GM12873 (cell line): ENCODE data around the gene AGPAT3.

Experiments used
- TF ChIP-seq, protein P1 (sequence below): IDR thresholded peaks from 2 replicates; pipeline ENCODE4 v1.5.1; 2012; ENCODE audit warnings: low read depth, mild to moderate bottlenecking, moderate library complexity, low read length, control low read depth; ENCODE audit not compliant: insufficient read depth; ENCODE audit errors: missing control alignments

Gene AGPAT3

DNA sequence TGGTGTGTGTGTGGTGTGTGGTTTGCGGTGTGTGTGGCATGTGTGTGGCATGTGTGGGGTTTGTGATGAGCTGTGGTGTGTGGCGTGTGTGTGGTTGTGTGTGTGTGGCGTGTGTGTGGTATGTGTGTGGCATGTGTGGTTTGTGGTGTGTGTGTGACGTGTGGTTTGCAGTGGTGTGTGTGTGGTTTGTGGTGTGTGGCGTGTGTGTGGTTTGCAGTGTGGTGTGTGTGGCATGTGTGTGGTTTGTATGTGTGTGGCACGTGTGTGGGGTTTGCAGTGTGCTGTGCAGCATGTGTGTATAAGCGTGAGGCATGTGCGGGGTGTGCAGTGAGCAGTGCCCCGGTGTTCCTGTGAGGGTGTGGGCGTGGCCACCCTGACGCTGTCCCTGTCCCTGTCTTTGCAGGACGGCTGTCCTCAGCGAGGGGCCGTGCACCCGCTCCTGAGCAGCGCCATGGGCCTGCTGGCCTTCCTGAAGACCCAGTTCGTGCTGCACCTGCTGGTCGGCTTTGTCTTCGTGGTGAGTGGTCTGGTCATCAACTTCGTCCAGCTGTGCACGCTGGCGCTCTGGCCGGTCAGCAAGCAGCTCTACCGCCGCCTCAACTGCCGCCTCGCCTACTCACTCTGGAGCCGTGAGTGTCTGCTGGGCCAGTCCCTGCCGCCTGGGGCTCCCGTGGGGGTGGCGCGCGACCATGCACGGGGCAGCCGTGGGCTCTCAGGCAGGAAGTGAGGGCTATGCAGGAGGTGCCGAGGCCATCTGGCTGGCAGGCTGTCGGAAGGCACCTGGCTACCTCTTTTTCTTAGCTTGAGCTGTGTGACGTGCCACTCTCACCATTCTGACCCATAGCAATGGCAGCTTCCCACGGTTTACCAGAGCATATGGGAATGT, 94.5 kb downstream of the AGPAT3 start:
- TF ChIP-seq, protein P1, sequence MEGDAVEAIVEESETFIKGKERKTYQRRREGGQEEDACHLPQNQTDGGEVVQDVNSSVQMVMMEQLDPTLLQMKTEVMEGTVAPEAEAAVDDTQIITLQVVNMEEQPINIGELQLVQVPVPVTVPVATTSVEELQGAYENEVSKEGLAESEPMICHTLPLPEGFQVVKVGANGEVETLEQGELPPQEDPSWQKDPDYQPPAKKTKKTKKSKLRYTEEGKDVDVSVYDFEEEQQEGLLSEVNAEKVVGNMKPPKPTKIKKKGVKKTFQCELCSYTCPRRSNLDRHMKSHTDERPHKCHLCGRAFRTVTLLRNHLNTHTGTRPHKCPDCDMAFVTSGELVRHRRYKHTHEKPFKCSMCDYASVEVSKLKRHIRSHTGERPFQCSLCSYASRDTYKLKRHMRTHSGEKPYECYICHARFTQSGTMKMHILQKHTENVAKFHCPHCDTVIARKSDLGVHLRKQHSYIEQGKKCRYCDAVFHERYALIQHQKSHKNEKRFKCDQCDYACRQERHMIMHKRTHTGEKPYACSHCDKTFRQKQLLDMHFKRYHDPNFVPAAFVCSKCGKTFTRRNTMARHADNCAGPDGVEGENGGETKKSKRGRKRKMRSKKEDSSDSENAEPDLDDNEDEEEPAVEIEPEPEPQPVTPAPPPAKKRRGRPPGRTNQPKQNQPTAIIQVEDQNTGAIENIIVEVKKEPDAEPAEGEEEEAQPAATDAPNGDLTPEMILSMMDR: no peak

DNA sequence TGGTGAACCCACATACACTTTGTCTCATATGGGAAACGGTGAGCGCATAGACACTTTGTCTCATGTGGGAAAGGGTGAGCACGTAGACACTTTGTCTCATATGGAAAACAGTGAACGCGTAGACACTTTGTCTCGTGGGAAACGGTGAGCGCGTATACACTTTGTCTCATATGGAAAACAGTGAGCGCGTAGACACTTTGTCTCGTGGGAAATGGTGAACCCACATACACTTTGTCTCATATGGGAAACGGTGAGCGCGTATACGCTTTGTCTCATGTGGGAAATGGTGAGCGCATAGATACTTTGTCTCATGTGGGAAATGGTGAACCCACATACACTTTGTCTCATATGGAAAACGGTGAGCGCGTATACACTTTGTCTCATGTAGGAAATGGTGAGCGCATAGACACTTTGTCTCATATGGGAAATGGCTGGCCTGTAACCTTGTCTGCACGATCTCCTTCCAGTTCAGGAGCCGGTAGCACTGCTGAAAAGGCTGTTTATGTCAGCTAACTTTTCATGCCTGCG, 96.4 kb downstream of the AGPAT3 start:
- TF ChIP-seq, protein P1: no peak

DNA sequence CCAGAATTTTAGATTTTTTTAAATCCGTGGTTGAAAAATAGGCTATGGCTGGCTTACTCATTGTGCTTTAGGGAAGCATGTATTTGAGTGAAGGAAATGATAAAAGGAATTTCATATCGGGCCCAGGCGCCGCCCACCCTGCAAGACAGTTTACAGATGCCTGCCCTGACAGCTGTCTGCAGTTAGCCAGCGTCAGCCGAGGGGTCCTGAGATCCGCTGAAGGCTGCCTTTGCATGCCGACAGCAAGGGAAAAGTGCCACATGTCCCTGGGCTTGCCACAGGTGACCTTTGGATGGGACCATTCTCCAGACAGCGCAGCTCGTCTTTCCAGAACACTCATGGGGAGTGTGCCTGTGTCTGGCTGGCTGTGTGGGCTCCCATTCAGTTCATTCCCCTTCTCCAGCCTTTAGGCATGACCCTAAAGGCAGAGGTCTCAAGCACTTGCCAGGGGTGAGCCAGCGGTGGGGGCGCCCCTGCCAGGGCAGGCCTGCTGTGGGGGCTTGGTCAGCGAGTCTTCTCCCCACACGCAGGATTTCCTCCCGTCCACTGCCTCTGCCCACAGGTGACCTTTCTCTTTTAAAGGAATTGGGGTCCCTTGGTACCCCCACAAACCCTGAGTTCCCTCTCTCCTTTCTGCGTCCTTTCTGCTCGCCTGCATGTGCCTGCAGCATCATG, 101.0 kb downstream of the AGPAT3 start:
- TF ChIP-seq, protein P1: no peak

DNA sequence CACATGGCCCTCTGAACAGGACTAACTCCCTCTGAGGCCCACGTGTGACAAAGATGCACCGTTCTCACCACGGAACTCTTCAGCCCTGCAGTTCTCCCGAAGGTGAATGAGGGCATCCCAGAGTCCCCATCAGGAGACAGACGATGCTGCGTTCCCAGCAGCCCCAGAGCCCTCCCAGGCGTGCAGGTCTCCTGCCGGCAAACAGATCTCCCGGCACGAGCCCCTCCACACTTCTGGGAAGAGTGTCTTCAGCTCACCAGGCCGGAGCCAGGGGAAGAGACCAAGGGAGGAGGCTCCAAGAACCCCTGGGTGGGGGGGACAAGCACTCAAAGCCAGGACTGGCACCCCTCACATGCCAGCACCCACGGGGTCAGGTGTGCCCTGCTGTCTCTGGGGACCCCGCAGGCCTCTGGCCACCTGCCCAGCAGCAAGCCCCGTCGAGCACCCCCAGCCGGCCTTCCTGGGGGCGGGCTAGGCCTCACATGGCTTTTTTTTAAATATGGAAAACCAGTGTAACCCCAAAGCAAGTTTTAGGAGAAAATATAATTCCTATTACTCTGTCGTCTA, 102.0 kb downstream of the AGPAT3 start:
- TF ChIP-seq, protein P1: no peak

DNA sequence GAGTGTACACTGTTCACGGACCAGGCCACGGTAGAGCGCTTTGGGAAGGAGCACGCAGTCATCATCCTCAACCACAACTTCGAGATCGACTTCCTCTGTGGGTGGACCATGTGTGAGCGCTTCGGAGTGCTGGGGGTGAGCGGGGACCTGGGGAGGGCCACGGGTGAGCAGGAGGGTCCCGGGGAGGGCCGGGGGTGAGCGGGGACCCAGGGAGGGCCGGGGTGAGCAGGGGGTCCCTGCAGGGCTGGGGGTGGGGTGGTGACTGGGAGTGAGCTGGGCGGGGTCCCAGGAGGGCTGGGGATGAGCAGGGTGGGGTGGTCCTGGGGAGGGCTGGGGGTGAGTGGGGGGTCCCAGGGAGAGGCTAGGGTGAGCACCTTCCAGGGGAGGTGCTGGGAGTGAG, 103.0 kb downstream of the AGPAT3 start:
- TF ChIP-seq, protein P1: no peak

DNA sequence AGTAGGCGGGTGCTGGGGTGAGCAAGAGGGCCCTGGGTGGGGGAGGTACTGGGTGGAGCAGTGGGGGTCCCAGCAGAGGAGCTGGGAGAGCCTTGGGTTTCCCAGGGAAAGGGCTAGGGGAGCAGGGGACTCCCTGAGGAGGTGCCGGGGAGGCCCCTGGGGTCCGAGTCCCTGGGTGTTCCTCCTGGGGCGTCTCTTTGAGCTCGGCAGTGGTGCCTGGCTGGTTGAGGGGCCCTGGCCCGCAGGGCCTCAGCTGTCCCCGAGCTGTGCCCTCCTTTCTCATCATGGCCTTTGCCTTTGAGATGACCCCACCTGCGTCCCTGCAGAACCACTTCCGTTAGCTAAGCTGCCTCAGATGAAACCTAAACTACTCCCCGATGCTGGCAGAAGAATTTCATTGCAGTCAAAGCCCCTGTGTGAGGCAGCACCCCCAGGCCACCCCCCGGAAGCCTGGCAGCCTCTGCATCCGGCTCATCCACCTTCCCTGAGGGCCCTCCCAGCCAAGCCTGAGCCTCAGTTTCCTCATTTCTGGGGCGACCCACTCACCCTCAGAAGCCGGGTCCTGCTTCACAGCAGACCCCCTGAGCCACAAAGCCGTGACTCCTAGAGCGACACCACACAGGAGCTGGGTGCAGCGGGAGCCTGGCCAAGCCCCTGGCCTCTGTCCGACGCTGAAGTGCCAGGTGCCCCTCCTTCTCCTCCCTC, 103.5 kb downstream of the AGPAT3 start:
- TF ChIP-seq, protein P1: no peak
